Measurements from ENCODE around the gene PFDN2.

GRCh38 chr1:161084597-161084988, 33.2 kb downstream of the PFDN2 start:
- TF ChIP-seq ARNT (IDR thresholded peaks at IDR 0.05) (no peak), ELF4 (IDR thresholded peaks at IDR 0.05) (no peak), BHLHE40 (IDR thresholded peaks at IDR 0.05; ENCODE audit: borderline replicate concordance) (no peak), L3MBTL2 (conservative IDR thresholded peaks at IDR 0.05) (no peak)
